HEK293 (cell line): ENCODE data around the gene ARFRP1.

Experiments used
- PRDM6 ChIP-seq: fragments of 450-650 bp; formaldehyde crosslinking; IDR thresholded peaks from 2 replicates; pipeline ENCODE4 v1.5.1; 2017; ENCODE audit warnings: missing biosample characterization, missing genetic modification characterization
- SETDB1 ChIP-seq: IDR thresholded peaks from one replicate; pipeline ENCODE4 v1.6.1; 2017; ENCODE audit warnings: mild to moderate bottlenecking, low read length, moderate library complexity, mixed read lengths; ENCODE audit not compliant: insufficient read length
- YY1 ChIP-seq: fragments of 450-650 bp; formaldehyde crosslinking; IDR thresholded peaks from 2 replicates; pipeline ENCODE4 v1.5.1; 2018; ENCODE audit warnings: missing biosample characterization, missing genetic modification characterization
- ZBTB1 ChIP-seq: fragments of 450-650 bp; formaldehyde crosslinking; IDR thresholded peaks from 2 replicates; pipeline ENCODE4 v1.5.1; 2016; ENCODE audit warnings: missing biosample characterization, missing genetic modification characterization
- ZBTB20 ChIP-seq: fragments of 450-650 bp; formaldehyde crosslinking; IDR thresholded peaks from 2 replicates; pipeline ENCODE4 v1.5.1; 2016; ENCODE audit warnings: missing biosample characterization, missing genetic modification characterization
- ZNF558 ChIP-seq: fragments of 450-650 bp; formaldehyde crosslinking; IDR thresholded peaks from 2 replicates; pipeline ENCODE4 v1.5.1; 2016; ENCODE audit warnings: missing biosample characterization, missing genetic modification characterization
- ZNF626 ChIP-seq: fragments of 450-650 bp; sonication (Bioruptor Pico); formaldehyde crosslinking; IDR thresholded peaks from 2 replicates; pipeline ENCODE4 v1.5.1; 2018; ENCODE audit warnings: missing biosample characterization, missing genetic modification characterization, inconsistent platforms
- ZNF704 ChIP-seq: fragments of 450-650 bp; formaldehyde crosslinking; IDR thresholded peaks from 2 replicates; pipeline ENCODE4 v1.5.1; 2016; ENCODE audit warnings: missing biosample characterization, missing genetic modification characterization
- TF ChIP-seq, protein P1 (sequence below): fragments of 450-650 bp; formaldehyde crosslinking; IDR thresholded peaks from 2 replicates; pipeline ENCODE4 v1.5.1; 2016; ENCODE audit warnings: missing biosample characterization, missing genetic modification characterization
- TF ChIP-seq, protein P2 (sequence below): fragments of 450-650 bp; formaldehyde crosslinking; IDR thresholded peaks from 2 replicates; pipeline ENCODE4 v1.5.1; 2016; ENCODE audit warnings: missing biosample characterization, missing genetic modification characterization, borderline replicate concordance
- TF ChIP-seq, protein P3 (sequence below): fragments of 450-650 bp; IDR thresholded peaks from 2 replicates; pipeline ENCODE4 v1.5.1; 2018; ENCODE audit warnings: missing biosample characterization, mild to moderate bottlenecking, missing genetic modification characterization
- TF ChIP-seq, protein P4 (sequence below): fragments of 450-650 bp; IDR thresholded peaks from 2 replicates; pipeline ENCODE4 v1.5.1; 2018; ENCODE audit warnings: missing biosample characterization, missing genetic modification characterization

- TF ChIP-seq, protein P1, sequence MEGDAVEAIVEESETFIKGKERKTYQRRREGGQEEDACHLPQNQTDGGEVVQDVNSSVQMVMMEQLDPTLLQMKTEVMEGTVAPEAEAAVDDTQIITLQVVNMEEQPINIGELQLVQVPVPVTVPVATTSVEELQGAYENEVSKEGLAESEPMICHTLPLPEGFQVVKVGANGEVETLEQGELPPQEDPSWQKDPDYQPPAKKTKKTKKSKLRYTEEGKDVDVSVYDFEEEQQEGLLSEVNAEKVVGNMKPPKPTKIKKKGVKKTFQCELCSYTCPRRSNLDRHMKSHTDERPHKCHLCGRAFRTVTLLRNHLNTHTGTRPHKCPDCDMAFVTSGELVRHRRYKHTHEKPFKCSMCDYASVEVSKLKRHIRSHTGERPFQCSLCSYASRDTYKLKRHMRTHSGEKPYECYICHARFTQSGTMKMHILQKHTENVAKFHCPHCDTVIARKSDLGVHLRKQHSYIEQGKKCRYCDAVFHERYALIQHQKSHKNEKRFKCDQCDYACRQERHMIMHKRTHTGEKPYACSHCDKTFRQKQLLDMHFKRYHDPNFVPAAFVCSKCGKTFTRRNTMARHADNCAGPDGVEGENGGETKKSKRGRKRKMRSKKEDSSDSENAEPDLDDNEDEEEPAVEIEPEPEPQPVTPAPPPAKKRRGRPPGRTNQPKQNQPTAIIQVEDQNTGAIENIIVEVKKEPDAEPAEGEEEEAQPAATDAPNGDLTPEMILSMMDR (tag by site-specific recombination), result no peak
- no peak for TF ChIP-seq ZBTB20 (tag by site-specific recombination)
- TF ChIP-seq YY1 (tag by site-specific recombination), result no peak
- no peak for TF ChIP-seq PRDM6 (tag by site-specific recombination)
- TF ChIP-seq, protein P2, sequence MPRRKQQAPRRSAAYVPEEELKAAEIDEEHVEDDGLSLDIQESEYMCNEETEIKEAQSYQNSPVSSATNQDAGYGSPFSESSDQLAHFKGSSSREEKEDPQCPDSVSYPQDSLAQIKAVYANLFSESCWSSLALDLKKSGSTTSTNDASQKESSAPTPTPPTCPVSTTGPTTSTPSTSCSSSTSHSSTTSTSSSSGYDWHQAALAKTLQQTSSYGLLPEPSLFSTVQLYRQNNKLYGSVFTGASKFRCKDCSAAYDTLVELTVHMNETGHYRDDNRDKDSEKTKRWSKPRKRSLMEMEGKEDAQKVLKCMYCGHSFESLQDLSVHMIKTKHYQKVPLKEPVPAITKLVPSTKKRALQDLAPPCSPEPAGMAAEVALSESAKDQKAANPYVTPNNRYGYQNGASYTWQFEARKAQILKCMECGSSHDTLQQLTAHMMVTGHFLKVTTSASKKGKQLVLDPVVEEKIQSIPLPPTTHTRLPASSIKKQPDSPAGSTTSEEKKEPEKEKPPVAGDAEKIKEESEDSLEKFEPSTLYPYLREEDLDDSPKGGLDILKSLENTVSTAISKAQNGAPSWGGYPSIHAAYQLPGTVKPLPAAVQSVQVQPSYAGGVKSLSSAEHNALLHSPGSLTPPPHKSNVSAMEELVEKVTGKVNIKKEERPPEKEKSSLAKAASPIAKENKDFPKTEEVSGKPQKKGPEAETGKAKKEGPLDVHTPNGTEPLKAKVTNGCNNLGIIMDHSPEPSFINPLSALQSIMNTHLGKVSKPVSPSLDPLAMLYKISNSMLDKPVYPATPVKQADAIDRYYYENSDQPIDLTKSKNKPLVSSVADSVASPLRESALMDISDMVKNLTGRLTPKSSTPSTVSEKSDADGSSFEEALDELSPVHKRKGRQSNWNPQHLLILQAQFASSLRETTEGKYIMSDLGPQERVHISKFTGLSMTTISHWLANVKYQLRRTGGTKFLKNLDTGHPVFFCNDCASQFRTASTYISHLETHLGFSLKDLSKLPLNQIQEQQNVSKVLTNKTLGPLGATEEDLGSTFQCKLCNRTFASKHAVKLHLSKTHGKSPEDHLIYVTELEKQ (tag by site-specific recombination), result no peak
- TF ChIP-seq ZNF704 (tag by site-specific recombination), result no peak
- no peak for TF ChIP-seq ZNF626 (tag by site-specific recombination)
- TF ChIP-seq, protein P3, sequence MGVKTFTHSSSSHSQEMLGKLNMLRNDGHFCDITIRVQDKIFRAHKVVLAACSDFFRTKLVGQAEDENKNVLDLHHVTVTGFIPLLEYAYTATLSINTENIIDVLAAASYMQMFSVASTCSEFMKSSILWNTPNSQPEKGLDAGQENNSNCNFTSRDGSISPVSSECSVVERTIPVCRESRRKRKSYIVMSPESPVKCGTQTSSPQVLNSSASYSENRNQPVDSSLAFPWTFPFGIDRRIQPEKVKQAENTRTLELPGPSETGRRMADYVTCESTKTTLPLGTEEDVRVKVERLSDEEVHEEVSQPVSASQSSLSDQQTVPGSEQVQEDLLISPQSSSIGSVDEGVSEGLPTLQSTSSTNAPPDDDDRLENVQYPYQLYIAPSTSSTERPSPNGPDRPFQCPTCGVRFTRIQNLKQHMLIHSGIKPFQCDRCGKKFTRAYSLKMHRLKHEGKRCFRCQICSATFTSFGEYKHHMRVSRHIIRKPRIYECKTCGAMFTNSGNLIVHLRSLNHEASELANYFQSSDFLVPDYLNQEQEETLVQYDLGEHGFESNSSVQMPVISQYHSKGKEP, result no peak
- TF ChIP-seq ZNF558 (tag by site-specific recombination), result no peak
- TF ChIP-seq SETDB1, result no peak
- TF ChIP-seq, protein P4, sequence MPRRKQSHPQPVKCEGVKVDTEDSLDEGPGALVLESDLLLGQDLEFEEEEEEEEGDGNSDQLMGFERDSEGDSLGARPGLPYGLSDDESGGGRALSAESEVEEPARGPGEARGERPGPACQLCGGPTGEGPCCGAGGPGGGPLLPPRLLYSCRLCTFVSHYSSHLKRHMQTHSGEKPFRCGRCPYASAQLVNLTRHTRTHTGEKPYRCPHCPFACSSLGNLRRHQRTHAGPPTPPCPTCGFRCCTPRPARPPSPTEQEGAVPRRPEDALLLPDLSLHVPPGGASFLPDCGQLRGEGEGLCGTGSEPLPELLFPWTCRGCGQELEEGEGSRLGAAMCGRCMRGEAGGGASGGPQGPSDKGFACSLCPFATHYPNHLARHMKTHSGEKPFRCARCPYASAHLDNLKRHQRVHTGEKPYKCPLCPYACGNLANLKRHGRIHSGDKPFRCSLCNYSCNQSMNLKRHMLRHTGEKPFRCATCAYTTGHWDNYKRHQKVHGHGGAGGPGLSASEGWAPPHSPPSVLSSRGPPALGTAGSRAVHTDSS (tag by site-specific recombination), result no peak
- no peak for TF ChIP-seq ZBTB1
Observed at GRCh38 chr20:63687419-63688178, 20.2 kb downstream of the ARFRP1 start.
